ENCODE results near the gene BPIFB2. TPM values are rescaled to one million over a fixed set of nuclear protein-coding genes. Genes with fewer than 3 reads are reported as not detected.

Gene BPIFB2
- total RNA-seq, 1 donor from 2014 or later = not detected

- Mint-ChIP-seq H3K9me3 (ENCODE audit: unreplicated experiment) (no peaks in the 10 kb centered on the region), H3K36me3 (ENCODE audit: low read depth, unreplicated experiment) (no peaks in the 10 kb centered on the region), H3K27ac (ENCODE audit: unreplicated experiment) (no peak overlapping the region), H3K4me1 (ENCODE audit: low read depth, unreplicated experiment) (no peaks in the 10 kb centered on the region), H3K4me3 (ENCODE audit: unreplicated experiment) (no peak overlapping the region), H3K27me3 (ENCODE audit: low read depth, unreplicated experiment) (peaks cover 71% of the 10 kb centered on the region)
- Histone ChIP-seq H3K36me3 (ENCODE audit: insufficient read depth, low read length) (no peaks in the 10 kb centered on the region), H2AFZ (ENCODE audit: low read depth, low read length) (no peak overlapping the region), H3K79me2 (ENCODE audit: insufficient read depth, low read length) (no peaks in the 10 kb centered on the region), H3K4me2 (ENCODE audit: low read length) (no peak overlapping the region), H3K9me3 (ENCODE audit: insufficient read depth, low read depth, low read length) (no peaks in the 10 kb centered on the region), H3K27me3 (ENCODE audit: insufficient read depth, low read length) (no peaks in the 10 kb centered on the region), H3K4me3 (ENCODE audit: insufficient read depth, low read depth, low read length) (no peak overlapping the region), H4K20me1 (ENCODE audit: insufficient read depth, low read length) (no peaks in the 10 kb centered on the region), H3K4me1 (ENCODE audit: insufficient read depth, low read length) (no peaks in the 10 kb centered on the region), H3K9ac (ENCODE audit: low read length) (no peak overlapping the region), H3K27ac (ENCODE audit: low read depth, low read length) (no peak overlapping the region)
- TF ChIP-seq CTCF (IDR thresholded peaks at IDR 0.05; ENCODE audit: insufficient read depth, low read depth, low read length) (no peak), EZH2 (IDR thresholded peaks at IDR 0.05; ENCODE audit: insufficient read depth, low read length) (no peak)
- no peak for FAIRE-seq
- no peak for DNase-seq (ENCODE audit: low read depth)
These were observed 10.8 kb downstream of the BPIFB2 start for GRCh38 chr20:33018169-33018931.

- Mint-ChIP-seq H3K4me3 (ENCODE audit: unreplicated experiment) (no peak overlapping the region), H3K9me3 (ENCODE audit: unreplicated experiment) (no peaks in the 10 kb centered on the region), H3K27me3 (ENCODE audit: low read depth, unreplicated experiment) (peaks cover 65% of the 10 kb centered on the region), H3K27ac (ENCODE audit: unreplicated experiment) (no peak overlapping the region), H3K4me1 (ENCODE audit: low read depth, unreplicated experiment) (no peaks in the 10 kb centered on the region), H3K36me3 (ENCODE audit: low read depth, unreplicated experiment) (no peaks in the 10 kb centered on the region)
- Histone ChIP-seq H3K9me3 (ENCODE audit: insufficient read depth, low read depth, low read length) (no peaks in the 10 kb centered on the region), H3K4me3 (ENCODE audit: insufficient read depth, low read depth, low read length) (no peak overlapping the region), H3K27ac (ENCODE audit: low read depth, low read length) (no peak overlapping the region), H3K36me3 (ENCODE audit: insufficient read depth, low read length) (no peaks in the 10 kb centered on the region), H3K27me3 (ENCODE audit: insufficient read depth, low read length) (no peaks in the 10 kb centered on the region), H2AFZ (ENCODE audit: low read depth, low read length) (no peak overlapping the region), H3K4me1 (ENCODE audit: insufficient read depth, low read length) (no peaks in the 10 kb centered on the region), H3K4me2 (ENCODE audit: low read length) (no peak overlapping the region), H3K9ac (ENCODE audit: low read length) (no peak overlapping the region), H3K79me2 (ENCODE audit: insufficient read depth, low read length) (no peaks in the 10 kb centered on the region), H4K20me1 (ENCODE audit: insufficient read depth, low read length) (no peaks in the 10 kb centered on the region)
- no peak for TF ChIP-seq CTCF (IDR thresholded peaks at IDR 0.05; ENCODE audit: insufficient read depth, low read depth, low read length)
- TF ChIP-seq EZH2 (IDR thresholded peaks at IDR 0.05; ENCODE audit: insufficient read depth, low read length) = no peak
- no peak for DNase-seq (ENCODE audit: low read depth)
- FAIRE-seq = no peak
These were observed 12.2 kb downstream of the BPIFB2 start for GRCh38 chr20:33019465-33020277.

Data from astrocyte (in vitro differentiated cells and primary cell).